H1 (cell line): Measurements from ENCODE around the gene RBMS1.

Experiments
- ATF2 ChIP-seq: IDR thresholded peaks from 2 replicates; pipeline ENCODE4 v1.6.1; 2012; ENCODE audit warnings: low read length, inconsistent platforms
- CTCF ChIP-seq, 3 experiments: IDR thresholded peaks; 1 replicate in 2 of 3; 2 replicates in 1 of 3; pipeline versions ENCODE4 v1.5.1 to v1.6.1; 2011; ENCODE audit warnings: low read length in 3 of 3, mild to moderate bottlenecking in 3 of 3, inconsistent platforms in 2 of 3, low read depth in 1 of 3, moderate library complexity in 1 of 3; ENCODE audit not compliant: insufficient read depth in 1 of 3; ENCODE audit errors: control extremely low read depth in 1 of 3
- NRF1 ChIP-seq: IDR thresholded peaks from 2 replicates; pipeline ENCODE4 v1.6.1; 2011; ENCODE audit warnings: mild to moderate bottlenecking, low read depth, low read length, improper control_type of control experiment
- PHF8 ChIP-seq: fragments of 200-600 bp; sonication (generic); conservative IDR thresholded peaks from 2 replicates; pipeline ENCODE4 v1.7.1; 2012; ENCODE audit warnings: low read depth, mild to moderate bottlenecking, inconsistent platforms, low read length, moderate library complexity
- POLR2A ChIP-seq, 2 experiments: IDR thresholded peaks; 1 replicate in 1 of 2; 2 replicates in 1 of 2; pipeline ENCODE4 v1.6.1; 2011; ENCODE audit warnings: low read depth in 2 of 2, low read length in 2 of 2, mild to moderate bottlenecking in 2 of 2; ENCODE audit errors: control extremely low read depth in 1 of 2
- RFX5 ChIP-seq: IDR thresholded peaks from 2 replicates; pipeline ENCODE4 v1.6.1; 2011; ENCODE audit warnings: low read depth, low read length, improper control_type of control experiment, borderline replicate concordance
- SUZ12 ChIP-seq: fragments of 200-600 bp; sonication (generic); IDR thresholded peaks from 2 replicates; pipeline ENCODE4 v1.6.1; 2012; ENCODE audit warnings: mild to moderate bottlenecking, inconsistent platforms, low read length, moderate library complexity, mixed read lengths
- TBP ChIP-seq: IDR thresholded peaks from 2 replicates; pipeline ENCODE4 v1.6.1; 2011; ENCODE audit warnings: low read depth, low read length, improper control_type of control experiment
- ZNF274 ChIP-seq: IDR thresholded peaks from 2 replicates; pipeline ENCODE4 v1.7.0; 2012; ENCODE audit warnings: low read length, borderline replicate concordance; ENCODE audit errors: extremely low read depth

GRCh38 chr2:160266037-160266551 is 227.5 kb downstream of the RBMS1 start:
- TF ChIP-seq NRF1: no peak
- TF ChIP-seq CTCF (IDR thresholded peaks at IDR 0.05; ENCODE audit: control extremely low read depth in 1 of 3, insufficient read depth in 1 of 3, low read depth in 1 of 3, low read length in 3 of 3): no peak
- TF ChIP-seq PHF8: no peak
- TF ChIP-seq ZNF274: no peak
- no peak for TF ChIP-seq ATF2
- no peak for TF ChIP-seq SUZ12
- TF ChIP-seq POLR2A (IDR thresholded peaks at IDR 0.05; ENCODE audit: control extremely low read depth in 1 of 2, low read depth in 2 of 2, low read length in 2 of 2): no peak
- TF ChIP-seq TBP: no peak
- TF ChIP-seq RFX5: no peak
